ENCODE results near the gene MMP13.
"Not testable (repeated sequence)": the region's sequence is repeated elsewhere in the genome, so short reads cannot be mapped to it uniquely, and the experiment has no call there.

The MMP13 gene

DNA sequence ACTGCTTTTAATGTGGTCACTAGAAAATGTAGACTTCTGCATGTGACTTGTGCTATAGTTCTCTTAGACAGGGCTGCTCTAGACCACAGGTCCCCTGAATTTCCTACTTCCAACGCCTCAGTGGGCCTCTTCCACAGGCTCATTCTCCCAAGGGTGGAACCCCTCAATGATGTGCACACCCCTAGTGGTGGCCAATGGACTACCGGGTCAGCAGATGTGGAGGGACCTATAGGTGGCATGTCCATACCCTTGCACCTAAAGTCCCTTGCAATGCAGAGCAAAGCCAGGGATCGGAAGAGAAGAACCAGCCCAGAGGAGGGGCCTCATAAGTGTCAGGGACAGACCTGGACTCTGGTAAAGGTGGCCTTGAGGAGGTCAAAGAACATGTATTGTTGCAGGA is 20.0 kb downstream of the MMP13 start:
- DNase-seq (ENCODE audit: low read depth in 2 of 2): no peak

- DNase-seq (ENCODE audit: low read depth in 2 of 2): no peak
Measured at GRCh38 chr11:102934735-102935134, 20.8 kb downstream of the MMP13 start.

GRCh38 chr11:102933627-102934026 is 21.9 kb downstream of the MMP13 start:
- DNase-seq (ENCODE audit: low read depth in 2 of 2): no peak

- DNase-seq (ENCODE audit: low read depth in 2 of 2): peak; percentile 28 to 40
Measured at GRCh38 chr11:102932678-102933077, 22.9 kb downstream of the MMP13 start.

- DNase-seq (ENCODE audit: low read depth in 2 of 2): no peak
Measured at GRCh38 chr11:102930451-102930850, 25.1 kb downstream of the MMP13 start.

- no peak for DNase-seq (ENCODE audit: low read depth in 2 of 2)
Measured at GRCh38 chr11:102929972-102930371, 25.6 kb downstream of the MMP13 start.

- DNase-seq (ENCODE audit: low read depth in 2 of 2): no peak
Measured at GRCh38 chr11:102929166-102929565, 26.4 kb downstream of the MMP13 start.

DNA sequence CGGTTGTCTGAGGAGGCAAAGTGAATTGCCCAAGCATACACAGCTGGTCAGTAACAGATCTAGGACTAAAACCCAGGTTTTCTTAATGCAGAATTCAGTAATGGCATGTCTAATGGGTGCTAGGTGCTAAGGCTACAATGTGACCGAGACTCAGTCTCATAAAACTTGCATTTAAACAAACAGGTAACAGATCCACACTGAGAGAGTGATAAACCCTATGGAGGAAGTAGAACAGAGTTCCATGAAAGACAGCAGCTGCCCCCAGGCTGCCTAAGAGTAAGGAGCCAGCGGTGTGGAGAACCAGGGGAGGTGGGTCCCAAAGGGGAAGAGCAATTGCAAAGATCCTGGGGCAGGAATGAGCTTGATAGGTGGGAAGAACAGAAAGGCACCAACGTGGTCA is 27.3 kb downstream of the MMP13 start:
- no peak for DNase-seq (ENCODE audit: low read depth in 2 of 2)

GRCh38 chr11:102927624-102927990 is 27.9 kb downstream of the MMP13 start:
- DNase-seq (ENCODE audit: low read depth in 2 of 2): no peak

DNA sequence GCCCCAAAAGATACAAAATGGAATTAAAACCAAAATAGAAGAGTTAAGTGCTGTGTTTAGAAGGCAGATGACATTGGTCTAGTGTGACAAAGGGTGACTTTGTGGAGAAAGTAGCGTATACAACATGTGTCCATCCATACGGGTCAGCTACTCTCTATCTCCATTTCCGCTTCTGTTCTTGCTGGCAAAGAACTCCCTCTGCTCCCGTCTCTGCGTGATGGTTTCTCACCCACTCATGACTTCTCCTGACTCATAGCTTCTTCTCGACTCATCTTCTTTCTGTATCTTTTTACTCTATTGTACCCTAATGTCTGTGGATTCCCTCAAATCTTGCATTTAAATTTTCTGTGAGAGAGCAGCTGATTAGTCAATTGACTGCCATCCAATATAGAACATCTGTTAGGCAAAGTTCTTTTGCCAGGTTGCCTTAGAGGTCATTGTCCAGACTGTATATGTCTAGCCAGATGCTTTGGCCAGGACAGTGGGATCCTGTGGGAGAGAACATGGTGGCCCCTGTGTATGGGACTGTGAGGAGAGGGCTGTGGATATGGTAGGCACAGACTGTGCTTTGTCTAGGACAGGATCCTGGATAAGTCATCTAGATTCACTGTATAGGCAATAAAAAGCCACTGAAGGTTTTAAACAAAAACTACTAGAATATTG is 28.4 kb downstream of the MMP13 start:
- DNase-seq (ENCODE audit: low read depth in 2 of 2): no peak

- DNase-seq (ENCODE audit: low read depth in 2 of 2): no peak
Measured at GRCh38 chr11:102926517-102926916, 29.0 kb downstream of the MMP13 start.

- DNase-seq (ENCODE audit: low read depth in 2 of 2): no peak
Measured at GRCh38 chr11:102925988-102926387, 29.5 kb downstream of the MMP13 start.

GRCh38 chr11:102924851-102925380 is 30.6 kb downstream of the MMP13 start:
- DNase-seq (ENCODE audit: low read depth in 2 of 2): no peak

DNA sequence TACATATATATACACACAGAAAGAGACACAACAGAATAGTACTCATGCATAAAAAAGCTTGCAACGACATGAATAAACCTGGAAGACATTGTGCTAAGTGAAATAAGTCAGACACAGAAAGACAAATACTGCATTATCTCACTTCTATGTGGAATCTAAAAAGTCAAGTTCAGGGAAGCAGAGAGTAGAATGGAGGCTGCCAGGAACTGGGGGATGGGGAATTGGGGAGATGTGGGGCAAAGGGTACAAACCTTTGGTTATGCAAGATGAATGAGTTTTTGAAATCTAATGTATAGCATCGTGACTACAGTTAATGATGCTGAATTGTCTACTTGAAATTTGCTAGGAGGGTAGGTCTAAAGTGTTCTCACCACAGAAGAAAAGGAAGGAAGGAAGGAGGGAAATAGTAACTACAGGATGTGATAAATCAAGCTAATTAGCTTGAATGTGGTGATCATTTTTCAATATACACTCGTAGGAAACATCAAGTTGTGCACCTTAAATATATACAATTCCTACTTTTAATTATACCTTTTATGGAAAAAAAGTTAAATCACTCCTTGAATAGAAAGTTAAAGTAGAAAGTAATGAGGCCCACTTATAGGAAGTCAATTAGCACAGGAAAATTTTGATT is 33.8 kb downstream of the MMP13 start:
- DNase-seq (ENCODE audit: low read depth in 2 of 2): no peak

DNA sequence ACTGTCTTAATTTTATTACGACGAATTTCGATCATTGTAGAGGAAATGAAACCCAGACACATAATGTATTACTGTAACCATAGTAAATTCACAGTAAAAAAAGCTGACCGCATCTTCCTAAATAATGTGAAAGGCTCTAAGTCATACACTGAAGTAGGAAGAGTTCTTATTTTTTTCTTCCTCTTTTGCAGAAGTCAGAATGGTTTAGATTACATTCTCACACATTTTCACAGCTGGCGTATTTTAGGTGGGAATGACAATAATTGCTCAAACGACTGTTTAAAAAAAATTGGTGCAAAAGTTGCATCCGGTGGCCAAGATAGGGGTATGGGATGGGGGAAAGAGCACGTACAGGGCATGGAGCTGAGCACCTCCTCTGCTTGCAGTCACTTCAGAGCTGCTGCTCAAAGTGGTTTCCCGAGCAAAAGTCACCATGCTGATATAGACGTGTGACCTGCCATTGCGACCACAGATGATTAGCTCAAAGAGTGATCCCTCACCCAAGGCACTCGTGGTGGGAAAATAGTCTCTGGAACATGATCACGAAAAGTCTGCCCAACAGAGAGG is 35.3 kb downstream of the MMP13 start:
- DNase-seq (ENCODE audit: low read depth in 2 of 2): no peak

DNA sequence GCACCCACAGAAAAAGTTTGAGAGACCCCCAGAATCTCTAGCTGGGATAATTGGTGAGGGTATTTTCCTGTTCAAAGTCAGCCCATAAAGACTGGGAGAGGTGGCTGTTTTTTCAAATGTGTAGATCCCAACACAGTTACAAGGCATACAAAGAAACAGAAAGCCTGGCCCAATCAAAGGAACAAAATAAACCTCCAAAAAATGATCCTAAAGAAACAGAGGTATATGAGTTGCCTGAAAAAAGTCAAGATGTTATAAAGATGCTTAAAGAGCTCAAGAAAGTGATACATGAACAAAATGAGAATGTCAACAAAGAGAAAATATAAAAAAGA is 40.5 kb downstream of the MMP13 start:
- no peak for DNase-seq (ENCODE audit: low read depth in 2 of 2)

DNA sequence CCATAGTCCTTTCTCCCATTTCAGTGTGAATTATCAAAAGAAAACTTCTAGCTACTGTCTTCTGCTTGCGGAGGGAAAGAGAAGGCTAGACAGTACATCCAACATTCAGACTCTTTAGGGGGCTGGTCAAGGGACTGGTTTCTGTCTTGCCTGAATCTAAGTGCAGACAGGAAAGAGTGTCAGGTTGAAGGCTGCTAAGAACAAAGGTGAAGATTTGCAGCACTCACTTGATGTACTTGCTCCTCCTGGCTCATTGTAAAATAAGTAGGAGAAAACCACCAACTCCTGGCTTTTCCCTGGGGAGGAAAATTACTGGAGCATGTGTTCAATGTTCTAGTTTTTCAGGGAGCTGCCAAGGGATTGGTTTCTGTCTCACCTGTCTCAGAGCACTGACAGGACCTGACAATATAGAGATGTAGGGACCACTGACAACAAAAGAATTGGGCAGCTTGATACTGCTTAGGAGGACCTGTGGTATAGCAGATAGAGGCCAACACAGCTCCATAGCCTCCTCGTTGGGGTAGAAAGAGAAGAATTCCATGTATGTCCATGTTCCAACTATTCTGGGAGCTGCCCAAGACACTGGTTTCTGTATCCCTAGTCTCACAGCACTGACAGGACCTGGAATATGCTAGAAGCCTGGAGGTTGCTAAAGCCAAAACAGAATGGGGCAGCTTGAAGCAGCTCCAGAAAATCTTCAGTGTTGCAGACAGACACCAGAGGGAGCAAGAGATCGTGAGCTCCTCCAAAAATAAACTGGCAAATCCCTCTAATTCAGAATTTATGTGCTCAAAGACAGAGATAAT is 41.1 kb downstream of the MMP13 start:
- peak in 1 of 2 experiments; percentile 34 for DNase-seq (ENCODE audit: low read depth in 2 of 2)

GRCh38 chr11:102912482-102912830 is 43.1 kb downstream of the MMP13 start:
- no peak for DNase-seq (ENCODE audit: low read depth in 2 of 2)

DNA sequence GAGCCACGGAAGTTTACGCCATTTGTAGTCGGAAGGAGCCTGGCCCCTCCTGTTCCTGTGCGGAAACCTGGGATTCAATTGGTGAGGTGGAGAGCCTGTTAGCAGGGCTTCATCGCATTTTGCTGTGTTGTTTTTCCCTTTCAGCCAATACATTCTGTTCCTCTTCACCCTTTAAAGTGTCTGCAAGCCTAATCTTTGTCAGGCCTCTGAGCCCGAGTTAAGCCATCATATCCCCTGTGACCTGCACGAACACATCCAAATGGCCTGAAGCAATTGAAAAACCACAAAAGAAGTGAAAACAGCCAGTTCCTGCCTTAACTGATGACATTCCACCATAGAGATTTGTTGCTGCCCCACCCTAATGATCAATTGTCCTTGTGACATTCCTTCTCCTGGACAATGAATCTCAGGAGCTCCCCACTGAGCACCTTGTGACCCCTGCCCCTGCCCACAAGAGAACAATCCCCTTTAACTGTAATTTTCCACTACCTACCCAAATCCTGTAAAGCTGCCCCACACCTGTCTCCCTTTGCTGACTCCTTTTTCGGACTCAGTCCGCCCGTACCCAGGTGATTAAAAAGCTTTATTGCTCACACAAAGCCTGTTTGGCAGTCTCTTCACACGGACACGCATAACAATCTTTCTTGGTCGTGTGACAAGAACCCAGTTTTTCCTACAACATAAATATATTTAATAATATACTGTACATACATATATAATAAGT is 43.6 kb downstream of the MMP13 start:
- no peak for DNase-seq (ENCODE audit: low read depth in 2 of 2)

DNA sequence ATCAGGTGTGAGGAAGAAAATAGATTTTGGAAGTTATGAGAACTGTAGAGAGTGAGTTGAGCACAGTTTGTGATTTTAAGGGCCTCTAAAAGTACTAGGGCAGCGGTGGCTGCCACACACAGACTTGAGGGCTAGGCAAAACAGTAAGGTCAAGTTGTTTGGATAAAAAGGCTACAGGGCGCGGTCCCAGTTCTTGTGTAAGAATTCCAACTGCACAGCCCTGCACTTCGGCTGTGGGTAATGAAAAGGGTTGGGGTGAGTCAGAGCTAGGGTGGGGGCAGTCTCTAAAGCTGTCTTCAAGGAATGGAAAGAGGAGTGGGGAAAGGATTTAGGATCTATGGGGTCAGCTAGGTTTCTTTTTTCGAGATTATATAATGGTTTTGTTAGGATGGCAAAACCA is 49.7 kb downstream of the MMP13 start:
- DNase-seq (ENCODE audit: low read depth in 2 of 2): not testable (repeated sequence)

- DNase-seq (ENCODE audit: low read depth in 2 of 2): not testable (repeated sequence)
Measured at GRCh38 chr11:102903895-102904294, 51.6 kb downstream of the MMP13 start.

DNA sequence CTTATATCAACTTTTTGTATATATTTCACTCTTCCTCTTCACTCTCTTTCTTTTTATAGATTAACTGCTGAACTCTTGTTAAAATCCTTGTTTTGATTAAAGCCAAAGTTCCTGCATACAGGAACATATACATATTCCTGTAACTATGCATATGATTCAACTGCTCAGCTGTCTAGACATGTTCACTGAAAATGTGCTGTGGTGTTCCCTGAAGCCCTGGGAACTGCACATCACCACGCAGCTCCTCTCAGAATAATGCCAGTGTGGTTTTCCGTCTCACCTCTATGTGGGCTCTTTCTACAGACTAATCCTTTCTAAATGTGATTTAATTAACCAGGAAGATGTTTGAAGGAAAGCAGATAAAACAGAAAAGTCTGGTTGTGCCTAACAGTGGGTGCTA is 55.2 kb downstream of the MMP13 start:
- DNase-seq (ENCODE audit: low read depth in 2 of 2): no peak

Measured in fibroblast of skin of left quadriceps (primary cell).